Measurements from ENCODE around the gene SLC44A5.

SLC44A5 gene

DNA sequence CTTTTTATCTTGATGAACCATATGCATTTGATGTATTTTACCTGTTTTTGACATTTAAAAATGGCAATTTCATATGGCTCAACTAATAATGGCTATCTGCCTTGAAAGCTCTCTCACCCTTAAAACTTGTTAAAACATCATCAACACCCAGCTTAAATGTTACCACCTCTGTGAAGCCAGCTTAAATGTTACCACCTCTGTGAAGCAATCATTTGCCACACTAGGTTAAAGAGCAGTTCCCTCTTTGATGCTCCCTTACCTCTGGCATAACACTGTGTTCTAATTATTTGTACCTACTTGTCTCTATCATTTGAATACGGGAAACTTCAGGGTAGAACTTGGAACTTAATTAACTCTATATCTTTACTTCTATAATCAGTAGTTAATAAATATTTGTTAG is 294.7 kb downstream of the SLC44A5 start:
- Histone ChIP-seq H4K20me1 (ENCODE audit: insufficient read depth, low read length, poor library complexity, severe bottlenecking) (no peaks in the 10 kb centered on the region), H3K27me3 (ENCODE audit: insufficient read depth, low read length, poor library complexity, severe bottlenecking) (no peaks in the 10 kb centered on the region), H3K4me1 (ENCODE audit: insufficient read depth, low read length, poor library complexity, severe bottlenecking) (no peaks in the 10 kb centered on the region), H3K9me2 (replicated peaks; ENCODE audit: low read depth, low read length) (no peaks in the 10 kb centered on the region), H3K9ac (ENCODE audit: low read depth, low read length, poor library complexity, severe bottlenecking) (no peak overlapping the region), H3K9me3 (ENCODE audit: insufficient read depth, low read depth, low read length) (no peaks in the 10 kb centered on the region), H3F3A (ENCODE audit: low read depth) (no peaks in the 10 kb centered on the region), H3K4me3 (ENCODE audit: low read length, poor library complexity, severe bottlenecking) (no peak overlapping the region), H3K36me3 (ENCODE audit: insufficient read depth, low read length) (no peaks in the 10 kb centered on the region), H2AFZ (ENCODE audit: low read length) (no peak overlapping the region), H3K79me2 (ENCODE audit: insufficient read depth, low read length) (no peaks in the 10 kb centered on the region), H3K4me2 (ENCODE audit: low read depth, low read length, poor library complexity, severe bottlenecking) (no peak overlapping the region)
- TF ChIP-seq, protein P1, sequence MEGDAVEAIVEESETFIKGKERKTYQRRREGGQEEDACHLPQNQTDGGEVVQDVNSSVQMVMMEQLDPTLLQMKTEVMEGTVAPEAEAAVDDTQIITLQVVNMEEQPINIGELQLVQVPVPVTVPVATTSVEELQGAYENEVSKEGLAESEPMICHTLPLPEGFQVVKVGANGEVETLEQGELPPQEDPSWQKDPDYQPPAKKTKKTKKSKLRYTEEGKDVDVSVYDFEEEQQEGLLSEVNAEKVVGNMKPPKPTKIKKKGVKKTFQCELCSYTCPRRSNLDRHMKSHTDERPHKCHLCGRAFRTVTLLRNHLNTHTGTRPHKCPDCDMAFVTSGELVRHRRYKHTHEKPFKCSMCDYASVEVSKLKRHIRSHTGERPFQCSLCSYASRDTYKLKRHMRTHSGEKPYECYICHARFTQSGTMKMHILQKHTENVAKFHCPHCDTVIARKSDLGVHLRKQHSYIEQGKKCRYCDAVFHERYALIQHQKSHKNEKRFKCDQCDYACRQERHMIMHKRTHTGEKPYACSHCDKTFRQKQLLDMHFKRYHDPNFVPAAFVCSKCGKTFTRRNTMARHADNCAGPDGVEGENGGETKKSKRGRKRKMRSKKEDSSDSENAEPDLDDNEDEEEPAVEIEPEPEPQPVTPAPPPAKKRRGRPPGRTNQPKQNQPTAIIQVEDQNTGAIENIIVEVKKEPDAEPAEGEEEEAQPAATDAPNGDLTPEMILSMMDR (conservative IDR thresholded peaks at IDR 0.05; ENCODE audit: low read length), result no peak
- TF ChIP-seq EZH2phosphoT487 (IDR thresholded peaks at IDR 0.05; ENCODE audit: borderline replicate concordance), result no peak

DNA sequence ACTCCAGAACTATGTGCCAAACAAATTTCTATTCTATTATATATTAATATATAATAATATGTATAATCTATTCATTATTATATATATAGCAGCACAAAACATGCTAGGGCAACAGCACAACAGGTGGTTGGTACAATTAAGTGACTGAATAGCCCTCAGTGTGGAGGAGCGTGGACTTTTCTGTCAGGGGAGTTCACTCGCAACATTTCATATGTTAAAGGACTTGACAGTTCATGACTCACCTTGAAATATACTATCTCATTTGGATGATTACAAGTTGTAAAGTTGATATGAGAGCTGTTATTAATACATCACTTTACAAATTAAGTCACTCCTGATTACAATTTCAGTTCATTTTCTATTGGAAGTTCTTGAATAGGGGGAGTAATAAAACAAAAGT is 298.3 kb downstream of the SLC44A5 start:
- Histone ChIP-seq H3K27me3 (ENCODE audit: insufficient read depth, low read length, poor library complexity, severe bottlenecking) (no peaks in the 10 kb centered on the region), H3K4me2 (ENCODE audit: low read depth, low read length, poor library complexity, severe bottlenecking) (no peak overlapping the region), H3K79me2 (ENCODE audit: insufficient read depth, low read length) (no peaks in the 10 kb centered on the region), H3K9me2 (replicated peaks; ENCODE audit: low read depth, low read length) (no peaks in the 10 kb centered on the region), H3F3A (ENCODE audit: low read depth) (no peaks in the 10 kb centered on the region), H3K9ac (ENCODE audit: low read depth, low read length, poor library complexity, severe bottlenecking) (no peak overlapping the region), H2AFZ (ENCODE audit: low read length) (no peak overlapping the region), H4K20me1 (ENCODE audit: insufficient read depth, low read length, poor library complexity, severe bottlenecking) (no peaks in the 10 kb centered on the region), H3K4me3 (ENCODE audit: low read length, poor library complexity, severe bottlenecking) (no peak overlapping the region), H3K9me3 (ENCODE audit: insufficient read depth, low read depth, low read length) (no peaks in the 10 kb centered on the region), H3K36me3 (ENCODE audit: insufficient read depth, low read length) (no peaks in the 10 kb centered on the region), H3K4me1 (ENCODE audit: insufficient read depth, low read length, poor library complexity, severe bottlenecking) (no peaks in the 10 kb centered on the region)
- TF ChIP-seq, protein P1 (conservative IDR thresholded peaks at IDR 0.05; ENCODE audit: low read length), result no peak
- no peak for TF ChIP-seq EZH2phosphoT487 (IDR thresholded peaks at IDR 0.05; ENCODE audit: borderline replicate concordance)

DNA sequence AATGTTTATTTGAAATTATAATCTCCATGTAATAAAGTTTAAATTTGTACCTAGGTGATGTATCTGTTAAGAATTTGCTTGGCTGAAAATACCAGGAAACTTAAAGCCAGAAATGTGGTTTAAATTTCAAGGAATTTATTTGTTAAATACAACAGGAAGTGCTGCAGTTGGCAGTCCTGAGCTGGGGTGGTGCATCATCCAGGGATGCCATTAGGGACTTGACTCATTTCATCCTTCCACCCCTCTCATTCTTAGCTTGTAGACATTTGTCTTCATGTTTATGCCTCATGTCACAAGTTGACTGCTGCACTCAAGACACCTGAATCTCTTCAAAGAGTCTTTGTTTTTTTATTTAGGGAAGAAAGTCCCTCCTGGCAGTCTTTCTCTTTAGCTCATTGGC is 300.8 kb downstream of the SLC44A5 start:
- TF ChIP-seq EZH2phosphoT487 (IDR thresholded peaks at IDR 0.05; ENCODE audit: borderline replicate concordance), result no peak
- TF ChIP-seq, protein P1 (conservative IDR thresholded peaks at IDR 0.05; ENCODE audit: low read length), result no peak
- Histone ChIP-seq H3K27me3 (ENCODE audit: insufficient read depth, low read length, poor library complexity, severe bottlenecking) (no peaks in the 10 kb centered on the region), H3K9me3 (ENCODE audit: insufficient read depth, low read depth, low read length) (no peaks in the 10 kb centered on the region), H3K36me3 (ENCODE audit: insufficient read depth, low read length) (no peaks in the 10 kb centered on the region), H3K4me3 (ENCODE audit: low read length, poor library complexity, severe bottlenecking) (no peak overlapping the region), H3K4me2 (ENCODE audit: low read depth, low read length, poor library complexity, severe bottlenecking) (no peak overlapping the region), H3F3A (ENCODE audit: low read depth) (no peaks in the 10 kb centered on the region), H3K9me2 (replicated peaks; ENCODE audit: low read depth, low read length) (no peaks in the 10 kb centered on the region), H3K9ac (ENCODE audit: low read depth, low read length, poor library complexity, severe bottlenecking) (no peak overlapping the region), H4K20me1 (ENCODE audit: insufficient read depth, low read length, poor library complexity, severe bottlenecking) (no peaks in the 10 kb centered on the region), H3K4me1 (ENCODE audit: insufficient read depth, low read length, poor library complexity, severe bottlenecking) (no peaks in the 10 kb centered on the region), H2AFZ (ENCODE audit: low read length) (no peak overlapping the region), H3K79me2 (ENCODE audit: insufficient read depth, low read length) (no peaks in the 10 kb centered on the region)
